ENCODE results near the gene DNAI2.

The DNAI2 gene

GRCh38 chr17:74235040-74235581, 38.9 kb upstream of the DNAI2 start:
- no peaks in the 10 kb centered on the region for H3K4me1 ChIP-seq (ENCODE audit: control insufficient read depth, insufficient read depth, low read length)
- no peaks in the 10 kb centered on the region for H3K9me3 ChIP-seq (ENCODE audit: control insufficient read depth, insufficient read depth, low read depth, low read length)
- no peak overlapping the region for H3K9ac ChIP-seq (ENCODE audit: low read length)
- H3K27ac ChIP-seq (ENCODE audit: low read depth, low read length) = no peak overlapping the region
- H3K27me3 ChIP-seq (ENCODE audit: control insufficient read depth, insufficient read depth, low read length) = no peaks in the 10 kb centered on the region
- no peak overlapping the region for H3K4me3 ChIP-seq (ENCODE audit: low read depth, low read length)
- H3K36me3 ChIP-seq (ENCODE audit: control insufficient read depth, insufficient read depth, low read length) = no peaks in the 10 kb centered on the region

GRCh38 chr17:74235911-74236371, 38.1 kb upstream of the DNAI2 start:
- Histone ChIP-seq H3K4me3 (ENCODE audit: low read depth, low read length) (no peak overlapping the region), H3K9ac (ENCODE audit: low read length) (no peak overlapping the region), H3K36me3 (ENCODE audit: control insufficient read depth, insufficient read depth, low read length) (no peaks in the 10 kb centered on the region), H3K27ac (ENCODE audit: low read depth, low read length) (no peak overlapping the region), H3K27me3 (ENCODE audit: control insufficient read depth, insufficient read depth, low read length) (no peaks in the 10 kb centered on the region), H3K9me3 (ENCODE audit: control insufficient read depth, insufficient read depth, low read depth, low read length) (no peaks in the 10 kb centered on the region), H3K4me1 (ENCODE audit: control insufficient read depth, insufficient read depth, low read length) (peaks cover 7% of the 10 kb centered on the region; the same call in 1 of the 2 replicates)

DNA sequence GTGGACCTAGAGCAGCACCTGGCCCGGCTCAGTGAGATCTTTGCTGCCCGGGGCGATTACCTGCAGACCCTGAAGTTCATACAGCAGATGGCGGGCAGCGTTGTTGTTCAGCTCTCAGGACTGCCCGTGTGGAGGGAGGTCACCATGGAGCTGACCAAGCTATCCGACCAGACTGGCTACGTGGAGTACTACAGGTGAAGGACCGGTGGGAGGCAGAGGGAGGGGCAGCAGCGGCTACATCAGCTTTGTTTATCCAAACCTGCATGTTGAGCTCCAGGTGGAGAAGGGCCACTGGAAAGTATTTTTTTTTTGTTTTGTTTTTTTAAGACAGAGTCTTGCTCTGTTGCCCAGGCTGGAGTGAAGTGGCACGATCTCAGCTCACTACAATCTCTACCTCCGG, 36.7 kb upstream of the DNAI2 start:
- Histone ChIP-seq H3K27ac (ENCODE audit: low read depth, low read length) (no peak overlapping the region), H3K9me3 (ENCODE audit: control insufficient read depth, insufficient read depth, low read depth, low read length) (no peaks in the 10 kb centered on the region), H3K4me1 (ENCODE audit: control insufficient read depth, insufficient read depth, low read length) (peaks cover 7% of the 10 kb centered on the region; the same call in 1 of the 2 replicates), H3K27me3 (ENCODE audit: control insufficient read depth, insufficient read depth, low read length) (no peaks in the 10 kb centered on the region), H3K4me3 (ENCODE audit: low read depth, low read length) (no peak overlapping the region), H3K36me3 (ENCODE audit: control insufficient read depth, insufficient read depth, low read length) (no peaks in the 10 kb centered on the region), H3K9ac (ENCODE audit: low read length) (no peak overlapping the region)

DNA sequence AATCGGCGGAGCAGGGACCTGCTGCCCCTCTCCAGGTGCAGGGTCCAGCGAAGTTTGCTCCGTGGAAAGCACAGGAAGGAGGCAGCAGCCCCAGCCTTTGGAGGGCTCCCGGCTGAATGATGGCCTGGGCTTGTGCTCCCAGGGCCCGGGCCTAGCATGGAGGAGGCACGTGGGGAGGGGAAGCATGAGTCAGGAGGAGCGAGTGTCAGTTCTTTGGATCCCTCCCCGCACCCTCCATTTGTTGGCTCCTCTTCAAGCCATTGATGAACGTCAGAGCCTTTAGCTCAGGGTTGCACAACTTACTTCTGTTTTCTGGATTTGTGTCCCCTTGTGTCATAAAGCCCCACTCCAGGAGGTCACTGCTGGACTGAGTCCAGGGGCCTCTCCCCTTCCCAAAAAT, 34.9 kb upstream of the DNAI2 start:
- no peaks in the 10 kb centered on the region for H3K36me3 ChIP-seq (ENCODE audit: control insufficient read depth, insufficient read depth, low read length)
- H3K9me3 ChIP-seq (ENCODE audit: control insufficient read depth, insufficient read depth, low read depth, low read length) = no peaks in the 10 kb centered on the region
- H3K4me3 ChIP-seq (ENCODE audit: low read depth, low read length) = no peak overlapping the region
- no peak overlapping the region for H3K27ac ChIP-seq (ENCODE audit: low read depth, low read length)
- peaks cover 7% of the 10 kb centered on the region; the same call in 1 of the 2 replicates for H3K4me1 ChIP-seq (ENCODE audit: control insufficient read depth, insufficient read depth, low read length)
- H3K9ac ChIP-seq (ENCODE audit: low read length) = no peak overlapping the region
- H3K27me3 ChIP-seq (ENCODE audit: control insufficient read depth, insufficient read depth, low read length) = 0 out of 2 replicates have a peak, but pooled peaks cover 2% of the 10 kb centered on the region

GRCh38 chr17:74240618-74241205, 33.3 kb upstream of the DNAI2 start:
- H3K9me3 ChIP-seq (ENCODE audit: control insufficient read depth, insufficient read depth, low read depth, low read length) = no peaks in the 10 kb centered on the region
- no peaks in the 10 kb centered on the region for H3K36me3 ChIP-seq (ENCODE audit: control insufficient read depth, insufficient read depth, low read length)
- no peak overlapping the region for H3K4me3 ChIP-seq (ENCODE audit: low read depth, low read length)
- peaks cover 9% of the 10 kb centered on the region; the same call in 1 of the 2 replicates for H3K27me3 ChIP-seq (ENCODE audit: control insufficient read depth, insufficient read depth, low read length)
- no peak overlapping the region for H3K27ac ChIP-seq (ENCODE audit: low read depth, low read length)
- no peak overlapping the region for H3K9ac ChIP-seq (ENCODE audit: low read length)
- peaks cover 16% of the 10 kb centered on the region for H3K4me1 ChIP-seq (ENCODE audit: control insufficient read depth, insufficient read depth, low read length)

GRCh38 chr17:74241431-74241830, 32.6 kb upstream of the DNAI2 start:
- Histone ChIP-seq H3K9ac (ENCODE audit: low read length) (no peak overlapping the region), H3K36me3 (ENCODE audit: control insufficient read depth, insufficient read depth, low read length) (no peaks in the 10 kb centered on the region), H3K9me3 (ENCODE audit: control insufficient read depth, insufficient read depth, low read depth, low read length) (peaks cover 3% of the 10 kb centered on the region; the same call in 1 of the 2 replicates), H3K27me3 (ENCODE audit: control insufficient read depth, insufficient read depth, low read length) (peaks cover 9% of the 10 kb centered on the region; the same call in 1 of the 2 replicates), H3K4me3 (ENCODE audit: low read depth, low read length) (no peak overlapping the region), H3K27ac (ENCODE audit: low read depth, low read length) (no peak overlapping the region), H3K4me1 (ENCODE audit: control insufficient read depth, insufficient read depth, low read length) (peaks cover 23% of the 10 kb centered on the region)

DNA sequence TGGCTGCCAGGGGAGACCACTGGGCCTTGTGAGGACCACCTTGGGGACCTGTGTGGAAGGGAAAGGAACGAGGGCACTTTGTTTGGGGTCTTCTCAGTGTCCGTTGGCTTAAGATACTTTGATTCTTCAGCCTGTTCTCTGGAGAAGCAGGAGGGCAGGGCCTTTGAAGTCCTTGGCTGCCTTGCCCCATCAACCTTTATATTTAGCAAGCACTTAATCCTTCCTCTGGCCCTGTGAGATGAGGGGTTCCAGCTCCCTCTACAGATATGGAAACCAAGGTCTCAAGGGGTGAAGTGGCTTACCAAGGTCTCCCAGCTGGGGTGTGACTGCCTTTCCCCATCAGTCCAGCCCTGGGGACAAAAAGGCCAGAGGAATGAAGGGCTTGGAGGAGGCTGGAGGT, 32.2 kb upstream of the DNAI2 start:
- Histone ChIP-seq H3K9ac (ENCODE audit: low read length) (no peak overlapping the region), H3K36me3 (ENCODE audit: control insufficient read depth, insufficient read depth, low read length) (no peaks in the 10 kb centered on the region), H3K27ac (ENCODE audit: low read depth, low read length) (no peak overlapping the region), H3K4me1 (ENCODE audit: control insufficient read depth, insufficient read depth, low read length) (peaks cover 23% of the 10 kb centered on the region), H3K27me3 (ENCODE audit: control insufficient read depth, insufficient read depth, low read length) (peaks cover 9% of the 10 kb centered on the region; the same call in 1 of the 2 replicates), H3K4me3 (ENCODE audit: low read depth, low read length) (no peak overlapping the region), H3K9me3 (ENCODE audit: control insufficient read depth, insufficient read depth, low read depth, low read length) (peaks cover 7% of the 10 kb centered on the region; the same call in 1 of the 2 replicates)

- peaks cover 9% of the 10 kb centered on the region; the same call in 1 of the 2 replicates for H3K27me3 ChIP-seq (ENCODE audit: control insufficient read depth, insufficient read depth, low read length)
- H3K9ac ChIP-seq (ENCODE audit: low read length) = no peak overlapping the region
- peaks cover 10% of the 10 kb centered on the region; the same call in 1 of the 2 replicates for H3K9me3 ChIP-seq (ENCODE audit: control insufficient read depth, insufficient read depth, low read depth, low read length)
- H3K36me3 ChIP-seq (ENCODE audit: control insufficient read depth, insufficient read depth, low read length) = no peaks in the 10 kb centered on the region
- H3K4me3 ChIP-seq (ENCODE audit: low read depth, low read length) = no peak overlapping the region
- no peak overlapping the region for H3K27ac ChIP-seq (ENCODE audit: low read depth, low read length)
- H3K4me1 ChIP-seq (ENCODE audit: control insufficient read depth, insufficient read depth, low read length) = peaks cover 23% of the 10 kb centered on the region
These were observed 30.9 kb upstream of the DNAI2 start for GRCh38 chr17:74243013-74243755.

- H3K27ac ChIP-seq (ENCODE audit: low read depth, low read length) = no peak overlapping the region
- H3K4me1 ChIP-seq (ENCODE audit: control insufficient read depth, insufficient read depth, low read length) = peaks cover 23% of the 10 kb centered on the region
- no peak overlapping the region for H3K4me3 ChIP-seq (ENCODE audit: low read depth, low read length)
- no peaks in the 10 kb centered on the region for H3K36me3 ChIP-seq (ENCODE audit: control insufficient read depth, insufficient read depth, low read length)
- H3K27me3 ChIP-seq (ENCODE audit: control insufficient read depth, insufficient read depth, low read length) = peaks cover 9% of the 10 kb centered on the region; the same call in 1 of the 2 replicates
- H3K9me3 ChIP-seq (ENCODE audit: control insufficient read depth, insufficient read depth, low read depth, low read length) = peaks cover 10% of the 10 kb centered on the region; the same call in 1 of the 2 replicates
- H3K9ac ChIP-seq (ENCODE audit: low read length) = no peak overlapping the region
These were observed 29.9 kb upstream of the DNAI2 start for GRCh38 chr17:74244128-74244527.

DNA sequence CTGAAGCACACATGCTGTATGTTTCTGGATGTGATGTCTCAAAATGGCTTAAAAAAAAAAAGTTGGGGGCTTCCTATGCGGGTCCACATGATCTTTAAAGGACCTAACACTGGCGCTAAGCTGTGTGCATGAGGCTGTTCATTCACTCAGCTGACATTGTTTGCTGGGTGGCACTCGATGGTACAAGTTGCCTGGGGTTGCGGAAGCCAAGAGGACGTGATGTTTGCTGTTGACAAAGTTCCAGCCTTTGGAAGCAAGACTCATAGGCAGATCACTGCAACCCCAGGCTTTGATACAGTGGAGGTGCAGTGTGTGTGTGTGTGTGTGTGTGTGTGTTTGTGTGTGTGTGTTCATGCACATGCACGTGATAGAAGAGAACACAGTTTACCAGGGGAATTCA, 29.5 kb upstream of the DNAI2 start:
- peaks cover 23% of the 10 kb centered on the region for H3K4me1 ChIP-seq (ENCODE audit: control insufficient read depth, insufficient read depth, low read length)
- H3K4me3 ChIP-seq (ENCODE audit: low read depth, low read length) = no peak overlapping the region
- H3K27me3 ChIP-seq (ENCODE audit: control insufficient read depth, insufficient read depth, low read length) = peaks cover 9% of the 10 kb centered on the region; the same call in 1 of the 2 replicates
- no peaks in the 10 kb centered on the region for H3K36me3 ChIP-seq (ENCODE audit: control insufficient read depth, insufficient read depth, low read length)
- no peak overlapping the region for H3K27ac ChIP-seq (ENCODE audit: low read depth, low read length)
- H3K9me3 ChIP-seq (ENCODE audit: control insufficient read depth, insufficient read depth, low read depth, low read length) = peaks cover 10% of the 10 kb centered on the region; the same call in 1 of the 2 replicates
- no peak overlapping the region for H3K9ac ChIP-seq (ENCODE audit: low read length)

Data from HUES6 (cell line).